ENCODE data around the gene RAD51B.

RAD51B gene

DNA sequence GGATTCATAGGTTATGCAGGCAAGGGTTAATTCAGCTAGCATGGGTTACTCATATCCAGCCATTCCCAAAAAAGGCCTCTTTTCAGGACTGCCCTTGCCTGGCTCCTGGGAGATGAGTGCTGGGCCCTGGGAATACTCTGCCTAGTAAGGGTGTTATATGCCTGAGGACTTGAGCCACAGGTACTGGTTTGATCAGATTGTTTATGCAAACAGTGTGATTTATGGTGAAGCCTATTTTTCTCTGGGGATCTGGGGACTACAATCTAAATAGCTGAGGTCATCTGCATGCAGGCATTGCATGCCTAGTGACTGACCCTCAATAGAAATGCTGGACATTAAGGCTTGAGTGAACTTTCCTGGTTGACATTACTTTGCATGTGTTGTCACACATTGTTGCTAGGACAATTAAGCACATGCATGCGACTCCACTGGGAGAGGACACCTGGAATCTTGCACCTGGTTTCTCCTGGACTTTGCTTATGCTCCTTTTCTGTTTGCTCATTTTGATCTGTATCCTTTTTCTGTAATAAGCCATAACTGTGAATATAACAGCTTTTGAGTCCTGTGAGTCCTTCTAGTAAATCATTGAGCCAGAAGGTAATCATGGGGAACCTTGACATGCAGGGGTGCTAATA is 73.0 kb downstream of the RAD51B start:
- Mint-ChIP-seq H3K9me3 (no peaks in the 10 kb centered on the region), H3K4me1 (peaks cover 11% of the 10 kb centered on the region), H3K27ac (peak overlapping the region in 2 of 3 experiments; percentile 12 to 48), H3K4me3 (no peak overlapping the region), H3K36me3 (ENCODE audit: low read depth) (no peaks in the 10 kb centered on the region), H3K27me3 (ENCODE audit: low read depth) (no peaks in the 10 kb centered on the region)
- TF ChIP-seq CTCF (IDR thresholded peaks at IDR 0.05; ENCODE audit: unreplicated experiment in 3 of 3) = no peak

DNA sequence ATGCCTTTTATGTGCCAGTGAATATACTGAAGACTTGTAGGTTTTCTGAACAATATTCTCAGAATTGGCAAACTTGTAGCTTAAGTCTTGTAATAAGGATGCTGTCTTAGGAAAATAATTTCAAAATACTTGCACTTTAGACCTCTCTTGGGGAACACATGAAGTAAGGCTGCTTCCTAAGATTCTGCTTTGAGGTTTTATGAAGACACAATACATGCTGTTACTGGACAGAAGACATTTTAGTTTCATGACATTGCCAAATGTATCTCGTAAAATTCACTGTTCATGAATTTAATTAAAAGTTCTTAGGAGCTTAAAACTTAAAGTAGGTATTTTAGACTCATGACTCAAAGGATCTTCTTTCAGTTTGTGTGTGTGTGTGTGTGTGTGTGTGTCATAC is 80.7 kb downstream of the RAD51B start:
- peaks cover 8% of the 10 kb centered on the region for H3K36me3 Mint-ChIP-seq (ENCODE audit: low read depth)
- H3K4me3 Mint-ChIP-seq = no peak overlapping the region
- H3K27me3 Mint-ChIP-seq (ENCODE audit: low read depth) = no peaks in the 10 kb centered on the region
- no peak for TF ChIP-seq CTCF (IDR thresholded peaks at IDR 0.05; ENCODE audit: unreplicated experiment in 3 of 3)
- H3K27ac Mint-ChIP-seq = peak overlapping the region; percentile 64 to 94 (median 87)
- peaks cover 4% of the 10 kb centered on the region for H3K4me1 Mint-ChIP-seq
- H3K9me3 Mint-ChIP-seq = peaks cover 11% of the 10 kb centered on the region

DNA sequence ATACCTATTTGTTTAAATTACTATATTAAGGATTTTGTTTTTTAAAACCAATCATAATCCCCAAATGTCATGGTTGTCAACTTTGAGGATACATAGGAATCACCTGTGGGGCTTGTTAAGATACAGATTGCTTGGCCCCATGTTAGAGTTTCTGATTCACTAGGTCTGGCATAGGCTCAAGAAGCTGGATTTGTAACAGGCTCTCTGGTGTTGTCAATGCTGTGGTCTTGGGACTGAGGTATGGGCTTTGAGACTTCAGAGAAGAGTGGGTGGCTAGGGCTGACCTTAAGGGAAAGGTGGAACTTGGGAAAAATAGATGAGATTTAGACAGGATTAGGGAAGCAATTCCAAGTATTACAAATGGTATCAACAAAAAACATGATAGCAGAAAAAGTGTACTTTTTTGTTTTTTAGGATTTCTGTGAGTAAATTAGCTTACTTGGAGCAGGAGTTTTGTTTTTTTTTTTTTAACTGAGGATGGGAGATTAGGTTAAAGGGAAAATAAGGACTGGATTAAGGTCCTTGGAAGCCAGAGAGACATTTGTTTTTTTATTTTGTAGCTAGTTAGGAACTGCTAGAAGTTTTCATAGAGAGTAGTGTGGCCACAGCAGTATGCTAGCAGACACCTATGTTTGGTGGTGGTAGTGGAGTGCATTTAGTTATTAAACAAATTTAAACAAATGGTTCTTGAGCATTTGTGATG is 88.6 kb downstream of the RAD51B start:
- peak overlapping the region in 2 of 3 experiments; percentile 21 to 28 for H3K4me3 Mint-ChIP-seq
- no peaks in the 10 kb centered on the region for H3K27me3 Mint-ChIP-seq (ENCODE audit: low read depth)
- H3K4me1 Mint-ChIP-seq = peaks cover 45% of the 10 kb centered on the region
- peaks cover 23% of the 10 kb centered on the region for H3K9me3 Mint-ChIP-seq
- H3K36me3 Mint-ChIP-seq (ENCODE audit: low read depth) = peaks cover 23% of the 10 kb centered on the region
- no peak for TF ChIP-seq CTCF (IDR thresholded peaks at IDR 0.05; ENCODE audit: unreplicated experiment in 3 of 3)
- peak overlapping the region; percentile 91 to 95 (median 95) for H3K27ac Mint-ChIP-seq

DNA sequence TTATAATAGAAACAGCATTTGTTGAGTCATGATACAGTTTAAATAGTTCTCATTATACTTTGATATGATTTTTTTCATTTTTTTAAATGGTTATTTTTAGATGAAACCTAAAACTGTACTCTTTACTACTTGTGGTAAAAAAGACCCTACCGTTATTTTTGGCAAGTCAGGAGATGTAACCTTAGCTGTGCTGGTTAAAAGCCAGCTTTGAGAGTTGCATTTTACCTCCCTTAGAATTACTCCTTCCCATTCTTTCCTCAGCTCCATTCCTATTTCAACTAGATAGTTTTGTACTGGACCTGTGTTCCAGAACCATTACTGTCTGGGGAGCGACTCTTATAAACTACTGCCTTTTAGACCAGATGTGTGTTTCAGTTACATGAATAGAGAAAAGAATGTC is 92.0 kb downstream of the RAD51B start:
- Mint-ChIP-seq H3K4me3 (peak overlapping the region in 1 of 3 experiments; percentile 17), H3K4me1 (peaks cover 52% of the 10 kb centered on the region), H3K27me3 (ENCODE audit: low read depth) (no peaks in the 10 kb centered on the region), H3K27ac (peak overlapping the region; percentile 67 to 95 (median 92)), H3K36me3 (ENCODE audit: low read depth) (peaks cover 7% of the 10 kb centered on the region), H3K9me3 (peaks cover 2% of the 10 kb centered on the region)
- TF ChIP-seq CTCF (IDR thresholded peaks at IDR 0.05; ENCODE audit: unreplicated experiment in 3 of 3) = no peak

GRCh38 chr14:67916430-67916829 is 96.9 kb downstream of the RAD51B start:
- peaks cover 22% of the 10 kb centered on the region for H3K4me1 Mint-ChIP-seq
- no peak overlapping the region for H3K27ac Mint-ChIP-seq
- H3K9me3 Mint-ChIP-seq = no peaks in the 10 kb centered on the region
- no peaks in the 10 kb centered on the region for H3K36me3 Mint-ChIP-seq (ENCODE audit: low read depth)
- H3K4me3 Mint-ChIP-seq = no peak overlapping the region
- no peak for TF ChIP-seq CTCF (IDR thresholded peaks at IDR 0.05; ENCODE audit: unreplicated experiment in 3 of 3)
- H3K27me3 Mint-ChIP-seq (ENCODE audit: low read depth) = no peaks in the 10 kb centered on the region

DNA sequence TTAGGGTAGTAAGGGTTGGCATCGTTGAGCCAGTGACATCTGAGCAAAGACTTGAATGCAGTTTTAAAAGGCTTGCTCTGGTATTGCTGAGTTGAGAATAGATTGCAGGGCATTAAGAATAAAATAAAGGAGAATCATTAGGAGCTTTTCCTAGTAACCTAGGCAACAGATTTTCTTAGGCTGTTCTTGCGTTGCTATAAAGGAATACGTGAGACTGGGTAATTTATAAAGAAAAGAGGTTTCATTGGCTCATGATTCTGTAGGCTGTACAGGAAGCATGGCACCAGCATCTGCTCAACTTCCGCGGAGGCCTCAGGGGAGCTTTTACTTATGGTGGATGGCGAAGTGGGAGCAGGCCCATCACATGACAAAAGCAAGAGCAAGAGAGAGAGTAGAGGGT is 97.4 kb downstream of the RAD51B start:
- no peak for TF ChIP-seq CTCF (IDR thresholded peaks at IDR 0.05; ENCODE audit: unreplicated experiment in 3 of 3)
- no peaks in the 10 kb centered on the region for H3K9me3 Mint-ChIP-seq
- no peak overlapping the region for H3K4me3 Mint-ChIP-seq
- no peak overlapping the region for H3K27ac Mint-ChIP-seq
- peaks cover 20% of the 10 kb centered on the region for H3K4me1 Mint-ChIP-seq
- no peaks in the 10 kb centered on the region for H3K27me3 Mint-ChIP-seq (ENCODE audit: low read depth)
- no peaks in the 10 kb centered on the region for H3K36me3 Mint-ChIP-seq (ENCODE audit: low read depth)

Measured in nephron (organoid).